HEK293 (cell line): ENCODE data around the gene ZNF181.
A peak's percentile ranks its signal among the peaks of the same experiment; 100 is the strongest.

ENCODE experiments used
- HOXA7 ChIP-seq: sonication (generic); formaldehyde crosslinking; IDR thresholded peaks from 2 replicates; pipeline ENCODE4 v1.8.1; 2022; ENCODE audit warnings: missing genetic modification reagents, borderline replicate concordance
- HOXC10 ChIP-seq: sonication (generic); formaldehyde crosslinking; IDR thresholded peaks from 2 replicates; pipeline ENCODE4 v1.8.1; 2023; ENCODE audit warnings: mild to moderate bottlenecking, missing genetic modification reagents
- KLF8 ChIP-seq: fragments of 450-650 bp; formaldehyde crosslinking; IDR thresholded peaks from 2 replicates; pipeline ENCODE4 v1.5.1; 2016; ENCODE audit warnings: missing biosample characterization, missing genetic modification characterization
- MYNN ChIP-seq: fragments of 450-650 bp; formaldehyde crosslinking; IDR thresholded peaks from 2 replicates; pipeline ENCODE4 v1.5.1; 2016; ENCODE audit warnings: missing biosample characterization, missing genetic modification characterization, borderline replicate concordance
- MZF1 ChIP-seq: fragments of 450-650 bp; formaldehyde crosslinking; IDR thresholded peaks from 2 replicates; pipeline ENCODE4 v1.5.1; 2017; ENCODE audit warnings: missing biosample characterization, missing genetic modification characterization, borderline replicate concordance
- REPIN1 ChIP-seq: fragments of 450-650 bp; formaldehyde crosslinking; IDR thresholded peaks from 2 replicates; pipeline ENCODE4 v1.5.1; 2017; ENCODE audit warnings: missing biosample characterization, missing genetic modification characterization, low read depth
- SP2 ChIP-seq: fragments of 450-650 bp; formaldehyde crosslinking; IDR thresholded peaks from 2 replicates; pipeline ENCODE4 v1.5.1; 2016; ENCODE audit warnings: missing biosample characterization, missing genetic modification characterization
- SP3 ChIP-seq: fragments of 450-650 bp; formaldehyde crosslinking; IDR thresholded peaks from 2 replicates; pipeline ENCODE4 v1.5.1; 2016; ENCODE audit warnings: missing biosample characterization, missing genetic modification characterization
- YY2 ChIP-seq: fragments of 450-650 bp; formaldehyde crosslinking; IDR thresholded peaks from 2 replicates; pipeline ENCODE4 v1.5.1; 2016; ENCODE audit warnings: missing biosample characterization, missing genetic modification characterization
- ZNF155 ChIP-seq: fragments of 450-650 bp; formaldehyde crosslinking; IDR thresholded peaks from 2 replicates; pipeline ENCODE4 v1.5.1; 2016; ENCODE audit warnings: missing biosample characterization, missing genetic modification characterization
- ZNF350 ChIP-seq: fragments of 450-650 bp; formaldehyde crosslinking; IDR thresholded peaks from 2 replicates; pipeline ENCODE4 v1.5.0; 2017; ENCODE audit warnings: missing biosample characterization, mild to moderate bottlenecking, missing genetic modification characterization
- ZNF521 ChIP-seq: fragments of 450-650 bp; formaldehyde crosslinking; IDR thresholded peaks from 2 replicates; pipeline ENCODE4 v1.5.1; 2017; ENCODE audit warnings: missing biosample characterization, mild to moderate bottlenecking, missing genetic modification characterization
- ZNF658 ChIP-seq: fragments of 450-650 bp; formaldehyde crosslinking; IDR thresholded peaks from 2 replicates; pipeline ENCODE4; 2016; ENCODE audit warnings: missing biosample characterization, missing genetic modification characterization
- ZNF660 ChIP-seq: fragments of 450-650 bp; IDR thresholded peaks from 2 replicates; pipeline ENCODE4 v1.5.1; 2018; ENCODE audit warnings: missing biosample characterization, mild to moderate bottlenecking, missing genetic modification characterization
- ZNF664 ChIP-seq: fragments of 450-650 bp; formaldehyde crosslinking; IDR thresholded peaks from 2 replicates; pipeline ENCODE4 v1.5.1; 2016; ENCODE audit warnings: missing biosample characterization, missing genetic modification characterization
- ZNF768 ChIP-seq: fragments of 450-650 bp; formaldehyde crosslinking; IDR thresholded peaks from 2 replicates; pipeline ENCODE4 v1.5.1; 2018; ENCODE audit warnings: missing biosample characterization, mild to moderate bottlenecking, missing genetic modification characterization
- ZNF776 ChIP-seq: fragments of 450-650 bp; formaldehyde crosslinking; IDR thresholded peaks from 2 replicates; pipeline ENCODE4 v1.5.0; 2017; ENCODE audit warnings: missing biosample characterization, missing genetic modification characterization, borderline replicate concordance
- ZSCAN16 ChIP-seq: fragments of 450-650 bp; formaldehyde crosslinking; IDR thresholded peaks from 2 replicates; pipeline ENCODE4 v1.5.1; 2016; ENCODE audit warnings: missing biosample characterization, missing genetic modification characterization
- TF ChIP-seq, protein P1 (sequence below): fragments of 450-650 bp; formaldehyde crosslinking; IDR thresholded peaks from 2 replicates; pipeline ENCODE4 v1.5.1; 2016; ENCODE audit warnings: missing biosample characterization, missing genetic modification characterization
- TF ChIP-seq, protein P2 (sequence below): sonication (generic); formaldehyde crosslinking; IDR thresholded peaks from 2 replicates; pipeline ENCODE4 v1.8.1; 2022; ENCODE audit warnings: mild to moderate bottlenecking, moderate library complexity, missing genetic modification reagents
- TF ChIP-seq, protein P3 (sequence below): fragments of 450-650 bp; formaldehyde crosslinking; conservative IDR thresholded peaks from 2 replicates; pipeline ENCODE4 v1.5.1; 2016; ENCODE audit warnings: low read depth, missing biosample characterization, missing genetic modification characterization
- TF ChIP-seq, protein P4 (sequence below): fragments of 450-650 bp; formaldehyde crosslinking; IDR thresholded peaks from 2 replicates; pipeline ENCODE4 v1.5.1; 2017; ENCODE audit warnings: missing biosample characterization, missing genetic modification characterization
- TF ChIP-seq, protein P5 (sequence below): fragments of 450-650 bp; formaldehyde crosslinking; IDR thresholded peaks from 2 replicates; pipeline ENCODE4 v1.5.1; 2016; ENCODE audit warnings: missing biosample characterization, missing genetic modification characterization
- TF ChIP-seq, protein P6 (sequence below): fragments of 450-650 bp; formaldehyde crosslinking; IDR thresholded peaks from 2 replicates; pipeline ENCODE4 v1.5.1; 2016; ENCODE audit warnings: missing biosample characterization, missing genetic modification characterization

The ZNF181 gene

DNA sequence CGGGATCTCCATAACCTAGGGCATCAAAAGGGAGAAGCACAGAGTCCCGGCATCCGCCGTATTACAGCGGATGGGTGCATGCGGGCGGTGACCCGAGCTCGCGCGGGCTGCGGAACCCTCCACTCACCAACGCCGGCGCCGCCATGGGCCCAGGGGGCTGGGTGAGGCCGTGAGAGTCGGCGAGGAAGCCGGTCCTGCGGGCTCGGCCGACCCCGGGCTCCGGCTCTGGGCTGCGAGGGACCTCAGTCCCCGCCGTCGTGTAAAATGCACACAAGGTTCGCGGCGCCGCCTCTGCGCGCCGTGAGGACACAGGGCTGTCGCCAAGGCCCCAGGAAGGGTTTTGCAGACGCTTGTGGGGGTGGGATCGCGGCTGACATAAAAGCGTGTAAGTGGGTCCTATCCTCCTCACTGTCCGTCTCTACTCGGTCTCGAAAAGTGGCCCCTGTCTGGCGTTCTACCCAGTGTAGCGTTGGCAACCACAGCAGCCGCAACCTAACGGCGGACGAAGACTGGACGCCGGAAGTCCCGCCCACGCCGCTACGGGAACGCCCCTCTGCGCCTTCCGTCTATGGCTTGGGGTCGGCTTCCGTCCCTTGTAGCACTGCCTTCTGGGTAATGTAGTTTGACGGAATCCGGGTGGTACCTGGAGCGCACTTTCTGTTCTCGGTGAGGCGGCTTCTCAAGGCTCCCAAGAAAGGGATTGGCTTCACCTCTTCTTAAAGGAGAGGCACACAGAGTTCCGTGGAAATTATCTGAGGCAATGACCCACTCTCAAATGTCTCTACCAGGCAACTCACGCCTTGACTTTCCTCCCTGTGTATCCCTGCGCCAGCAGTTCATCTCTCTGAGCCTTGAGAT is 38.9 kb downstream of the ZNF181 start, which contains the start of gene ZNF599 (continued):
- TF ChIP-seq ZNF776, result no peak
- TF ChIP-seq ZNF660, result no peak; the same call in 1 of the 2 replicates
- TF ChIP-seq REPIN1, result no peak
- peak; percentile 84 for TF ChIP-seq YY2 (tag by site-specific recombination)
- TF ChIP-seq MZF1, result no peak
- TF ChIP-seq ZNF658, result no peak
- TF ChIP-seq SP2 (tag by site-specific recombination), result peak; percentile 99
- no peak for TF ChIP-seq HOXA7 (CRISPR knock-in tag)
- TF ChIP-seq ZNF350 (tag by site-specific recombination), result 0 out of 2 replicates have a peak, but pooled peaks have one; percentile 53
- no peak for TF ChIP-seq ZNF155 (tag by site-specific recombination)
- no peak; the same call in 1 of the 2 replicates for TF ChIP-seq MYNN
- TF ChIP-seq ZSCAN16, result no peak
- TF ChIP-seq, protein P1, sequence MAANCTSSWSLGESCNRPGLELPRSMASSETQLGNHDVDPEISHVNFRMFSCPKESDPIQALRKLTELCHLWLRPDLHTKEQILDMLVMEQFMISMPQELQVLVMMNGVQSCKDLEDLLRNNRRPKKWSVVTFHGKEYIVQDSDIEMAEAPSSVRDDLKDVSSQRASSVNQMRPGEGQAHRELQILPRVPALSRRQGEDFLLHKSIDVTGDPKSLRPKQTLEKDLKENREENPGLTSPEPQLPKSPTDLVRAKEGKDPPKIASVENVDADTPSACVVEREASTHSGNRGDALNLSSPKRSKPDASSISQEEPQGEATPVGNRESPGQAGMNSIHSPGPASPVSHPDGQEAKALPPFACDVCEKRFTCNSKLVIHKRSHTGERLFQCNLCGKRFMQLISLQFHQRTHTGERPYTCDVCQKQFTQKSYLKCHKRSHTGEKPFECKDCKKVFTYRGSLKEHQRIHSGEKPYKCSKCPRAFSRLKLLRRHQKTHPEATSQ (tag by site-specific recombination), result no peak; the same call in 1 of the 2 replicates
- TF ChIP-seq SP3 (tag by site-specific recombination), result peak; percentile 99
- TF ChIP-seq HOXC10 (CRISPR knock-in tag), result no peak
- TF ChIP-seq ZNF664 (tag by site-specific recombination), result no peak
- no peak for TF ChIP-seq ZNF768 (tag by site-specific recombination)
- TF ChIP-seq, protein P2, sequence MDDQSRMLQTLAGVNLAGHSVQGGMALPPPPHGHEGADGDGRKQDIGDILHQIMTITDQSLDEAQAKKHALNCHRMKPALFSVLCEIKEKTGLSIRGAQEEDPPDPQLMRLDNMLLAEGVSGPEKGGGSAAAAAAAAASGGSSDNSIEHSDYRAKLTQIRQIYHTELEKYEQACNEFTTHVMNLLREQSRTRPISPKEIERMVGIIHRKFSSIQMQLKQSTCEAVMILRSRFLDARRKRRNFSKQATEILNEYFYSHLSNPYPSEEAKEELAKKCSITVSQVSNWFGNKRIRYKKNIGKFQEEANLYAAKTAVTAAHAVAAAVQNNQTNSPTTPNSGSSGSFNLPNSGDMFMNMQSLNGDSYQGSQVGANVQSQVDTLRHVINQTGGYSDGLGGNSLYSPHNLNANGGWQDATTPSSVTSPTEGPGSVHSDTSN (CRISPR knock-in tag), result 0 out of 2 replicates have a peak, but pooled peaks have one; percentile 32
- TF ChIP-seq, protein P3, sequence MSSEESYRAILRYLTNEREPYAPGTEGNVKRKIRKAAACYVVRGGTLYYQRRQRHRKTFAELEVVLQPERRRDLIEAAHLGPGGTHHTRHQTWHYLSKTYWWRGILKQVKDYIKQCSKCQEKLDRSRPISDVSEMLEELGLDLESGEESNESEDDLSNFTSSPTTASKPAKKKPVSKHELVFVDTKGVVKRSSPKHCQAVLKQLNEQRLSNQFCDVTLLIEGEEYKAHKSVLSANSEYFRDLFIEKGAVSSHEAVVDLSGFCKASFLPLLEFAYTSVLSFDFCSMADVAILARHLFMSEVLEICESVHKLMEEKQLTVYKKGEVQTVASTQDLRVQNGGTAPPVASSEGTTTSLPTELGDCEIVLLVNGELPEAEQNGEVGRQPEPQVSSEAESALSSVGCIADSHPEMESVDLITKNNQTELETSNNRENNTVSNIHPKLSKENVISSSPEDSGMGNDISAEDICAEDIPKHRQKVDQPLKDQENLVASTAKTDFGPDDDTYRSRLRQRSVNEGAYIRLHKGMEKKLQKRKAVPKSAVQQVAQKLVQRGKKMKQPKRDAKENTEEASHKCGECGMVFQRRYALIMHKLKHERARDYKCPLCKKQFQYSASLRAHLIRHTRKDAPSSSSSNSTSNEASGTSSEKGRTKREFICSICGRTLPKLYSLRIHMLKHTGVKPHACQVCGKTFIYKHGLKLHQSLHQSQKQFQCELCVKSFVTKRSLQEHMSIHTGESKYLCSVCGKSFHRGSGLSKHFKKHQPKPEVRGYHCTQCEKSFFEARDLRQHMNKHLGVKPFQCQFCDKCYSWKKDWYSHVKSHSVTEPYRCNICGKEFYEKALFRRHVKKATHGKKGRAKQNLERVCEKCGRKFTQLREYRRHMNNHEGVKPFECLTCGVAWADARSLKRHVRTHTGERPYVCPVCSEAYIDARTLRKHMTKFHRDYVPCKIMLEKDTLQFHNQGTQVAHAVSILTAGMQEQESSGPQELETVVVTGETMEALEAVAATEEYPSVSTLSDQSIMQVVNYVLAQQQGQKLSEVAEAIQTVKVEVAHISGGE (tag by site-specific recombination), result peak; percentile 94
- peak; percentile 87 for TF ChIP-seq KLF8 (tag by site-specific recombination)
- no peak for TF ChIP-seq ZNF521 (tag by site-specific recombination)
- TF ChIP-seq, protein P4, sequence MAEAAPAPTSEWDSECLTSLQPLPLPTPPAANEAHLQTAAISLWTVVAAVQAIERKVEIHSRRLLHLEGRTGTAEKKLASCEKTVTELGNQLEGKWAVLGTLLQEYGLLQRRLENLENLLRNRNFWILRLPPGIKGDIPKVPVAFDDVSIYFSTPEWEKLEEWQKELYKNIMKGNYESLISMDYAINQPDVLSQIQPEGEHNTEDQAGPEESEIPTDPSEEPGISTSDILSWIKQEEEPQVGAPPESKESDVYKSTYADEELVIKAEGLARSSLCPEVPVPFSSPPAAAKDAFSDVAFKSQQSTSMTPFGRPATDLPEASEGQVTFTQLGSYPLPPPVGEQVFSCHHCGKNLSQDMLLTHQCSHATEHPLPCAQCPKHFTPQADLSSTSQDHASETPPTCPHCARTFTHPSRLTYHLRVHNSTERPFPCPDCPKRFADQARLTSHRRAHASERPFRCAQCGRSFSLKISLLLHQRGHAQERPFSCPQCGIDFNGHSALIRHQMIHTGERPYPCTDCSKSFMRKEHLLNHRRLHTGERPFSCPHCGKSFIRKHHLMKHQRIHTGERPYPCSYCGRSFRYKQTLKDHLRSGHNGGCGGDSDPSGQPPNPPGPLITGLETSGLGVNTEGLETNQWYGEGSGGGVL (tag by site-specific recombination), result peak; percentile 23; the same call in 1 of the 2 replicates
- TF ChIP-seq, protein P5, sequence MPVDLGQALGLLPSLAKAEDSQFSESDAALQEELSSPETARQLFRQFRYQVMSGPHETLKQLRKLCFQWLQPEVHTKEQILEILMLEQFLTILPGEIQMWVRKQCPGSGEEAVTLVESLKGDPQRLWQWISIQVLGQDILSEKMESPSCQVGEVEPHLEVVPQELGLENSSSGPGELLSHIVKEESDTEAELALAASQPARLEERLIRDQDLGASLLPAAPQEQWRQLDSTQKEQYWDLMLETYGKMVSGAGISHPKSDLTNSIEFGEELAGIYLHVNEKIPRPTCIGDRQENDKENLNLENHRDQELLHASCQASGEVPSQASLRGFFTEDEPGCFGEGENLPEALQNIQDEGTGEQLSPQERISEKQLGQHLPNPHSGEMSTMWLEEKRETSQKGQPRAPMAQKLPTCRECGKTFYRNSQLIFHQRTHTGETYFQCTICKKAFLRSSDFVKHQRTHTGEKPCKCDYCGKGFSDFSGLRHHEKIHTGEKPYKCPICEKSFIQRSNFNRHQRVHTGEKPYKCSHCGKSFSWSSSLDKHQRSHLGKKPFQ (tag by site-specific recombination), result no peak
- TF ChIP-seq, protein P6, sequence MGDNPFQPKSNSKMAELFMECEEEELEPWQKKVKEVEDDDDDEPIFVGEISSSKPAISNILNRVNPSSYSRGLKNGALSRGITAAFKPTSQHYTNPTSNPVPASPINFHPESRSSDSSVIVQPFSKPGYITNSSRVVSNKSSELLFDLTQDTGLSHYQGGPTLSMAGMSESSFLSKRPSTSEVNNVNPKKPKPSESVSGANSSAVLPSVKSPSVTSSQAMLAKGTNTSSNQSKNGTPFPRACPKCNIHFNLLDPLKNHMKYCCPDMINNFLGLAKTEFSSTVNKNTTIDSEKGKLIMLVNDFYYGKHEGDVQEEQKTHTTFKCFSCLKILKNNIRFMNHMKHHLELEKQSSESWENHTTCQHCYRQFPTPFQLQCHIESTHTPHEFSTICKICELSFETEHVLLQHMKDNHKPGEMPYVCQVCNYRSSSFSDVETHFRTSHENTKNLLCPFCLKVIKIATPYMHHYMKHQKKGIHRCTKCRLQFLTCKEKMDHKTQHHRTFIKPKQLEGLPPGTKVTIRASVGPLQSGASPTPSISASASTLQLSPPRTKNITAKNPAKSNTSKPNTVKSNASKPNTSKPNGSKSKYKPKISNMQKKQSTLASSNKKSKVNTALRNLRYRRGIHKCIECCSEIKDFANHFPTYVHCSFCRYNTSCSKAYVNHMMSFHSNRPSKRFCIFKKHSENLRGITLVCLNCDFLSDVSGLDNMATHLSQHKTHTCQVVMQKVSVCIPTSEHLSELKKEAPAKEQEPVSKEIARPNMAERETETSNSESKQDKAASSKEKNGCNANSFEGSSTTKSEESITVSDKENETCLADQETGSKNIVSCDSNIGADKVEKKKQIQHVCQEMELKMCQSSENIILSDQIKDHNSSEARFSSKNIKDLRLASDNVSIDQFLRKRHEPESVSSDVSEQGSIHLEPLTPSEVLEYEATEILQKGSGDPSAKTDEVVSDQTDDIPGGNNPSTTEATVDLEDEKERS (tag by site-specific recombination), result peak; percentile 78; the same call in 1 of the 2 replicates
